GM18907 (cell line): ENCODE measurements around the gene CCNYL1.

Source experiments
- ATAC-seq: cut with Tn5 transposase; IDR thresholded peaks from one replicate; pipeline ENCODE4 v1.9.1; 2021; ENCODE audit warnings: mild to moderate bottlenecking, moderate library complexity; ENCODE audit not compliant: unreplicated experiment

Gene CCNYL1

GRCh38 chr2:207764096-207764630, 52.7 kb downstream of the CCNYL1 start:
- ATAC-seq = no peak

- no peak for ATAC-seq
Measured at GRCh38 chr2:207765547-207765946, 54.1 kb downstream of the CCNYL1 start.

DNA sequence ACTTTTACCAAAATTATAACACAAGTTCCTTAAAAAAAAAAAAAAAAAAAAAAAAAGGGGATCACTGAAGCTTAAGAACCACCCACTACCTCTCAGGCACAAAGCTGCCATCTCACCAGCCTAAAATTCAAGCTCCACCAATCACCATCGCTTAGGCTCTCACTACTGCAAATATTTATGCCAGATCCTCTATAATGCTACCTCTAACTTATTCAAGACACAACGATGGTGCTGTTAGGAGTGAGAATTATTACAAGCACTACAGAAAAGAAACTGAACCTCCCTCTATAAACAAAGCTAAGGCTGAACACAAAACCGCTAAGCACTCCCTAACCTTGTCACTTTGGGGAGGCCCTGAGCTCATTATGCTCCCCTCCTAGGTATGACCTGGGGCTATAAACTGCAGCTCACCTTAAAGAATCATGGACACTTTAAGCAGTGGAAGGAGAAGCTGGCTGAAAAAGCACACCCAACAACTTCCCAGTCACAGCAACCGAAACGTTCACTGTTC, 54.7 kb downstream of the CCNYL1 start:
- no peak for ATAC-seq

GRCh38 chr2:207766697-207767460, 55.4 kb downstream of the CCNYL1 start:
- no peak for ATAC-seq

GRCh38 chr2:207767461-207768167, 56.2 kb downstream of the CCNYL1 start:
- ATAC-seq = no peak

DNA sequence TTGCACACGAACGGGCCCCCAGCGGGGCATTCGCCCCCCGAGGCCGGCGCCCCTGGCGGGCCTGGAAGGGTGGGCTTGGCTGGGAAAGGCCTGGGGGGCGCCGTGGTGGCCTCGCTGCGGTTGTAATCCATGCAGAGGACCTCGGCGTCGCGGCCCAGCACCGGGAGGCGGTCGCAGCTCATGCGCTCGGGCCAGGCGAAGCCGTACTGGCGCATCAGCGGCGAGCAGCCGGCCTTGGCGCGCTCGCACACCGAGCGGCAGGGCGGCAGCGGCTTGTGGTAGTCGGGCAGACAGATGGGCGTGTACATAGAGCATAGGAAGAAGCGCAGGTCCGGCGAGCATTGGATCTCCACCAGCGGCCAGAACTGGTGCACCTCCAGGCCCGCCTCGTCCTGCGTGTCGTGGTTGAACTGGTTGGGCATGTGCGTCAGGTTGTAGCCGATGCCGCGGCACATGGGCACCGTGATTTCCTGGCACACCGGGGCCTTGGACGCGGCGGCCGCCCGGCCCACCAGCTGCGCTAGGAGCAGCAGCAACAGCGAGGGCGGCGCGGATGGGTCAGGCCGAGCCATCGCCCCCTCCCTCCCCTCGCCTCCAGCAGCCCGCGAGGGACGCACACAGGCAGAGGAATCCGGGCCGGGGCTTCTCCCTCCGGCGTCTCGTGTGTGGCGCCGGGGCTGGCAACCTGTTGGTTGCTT, 56.9 kb downstream of the CCNYL1 start:
- ATAC-seq = no peak

- ATAC-seq = peak; percentile 20
Measured at GRCh38 chr2:207768866-207769596, 57.6 kb downstream of the CCNYL1 start.

- no peak for ATAC-seq
Measured at GRCh38 chr2:207770602-207771404, 59.4 kb downstream of the CCNYL1 start.

DNA sequence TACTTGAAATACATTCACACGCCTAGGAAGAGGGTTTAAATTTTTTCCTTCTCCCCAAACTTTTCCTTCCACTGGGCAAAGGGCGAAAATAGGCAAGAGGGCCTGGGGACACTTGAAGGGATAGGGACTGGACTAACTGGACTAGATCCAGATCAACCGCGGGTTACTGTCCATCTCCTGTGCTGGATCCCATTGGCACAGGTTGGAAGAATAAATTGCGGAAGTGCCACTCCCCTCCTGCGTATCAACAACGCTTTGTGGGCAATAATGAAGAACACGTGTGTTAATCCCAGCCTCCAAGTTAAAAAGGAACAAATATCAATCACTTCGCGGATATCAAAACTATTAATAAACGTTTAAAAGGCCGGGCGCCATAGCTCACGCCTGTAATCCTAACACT, 60.0 kb downstream of the CCNYL1 start:
- ATAC-seq = no peak

DNA sequence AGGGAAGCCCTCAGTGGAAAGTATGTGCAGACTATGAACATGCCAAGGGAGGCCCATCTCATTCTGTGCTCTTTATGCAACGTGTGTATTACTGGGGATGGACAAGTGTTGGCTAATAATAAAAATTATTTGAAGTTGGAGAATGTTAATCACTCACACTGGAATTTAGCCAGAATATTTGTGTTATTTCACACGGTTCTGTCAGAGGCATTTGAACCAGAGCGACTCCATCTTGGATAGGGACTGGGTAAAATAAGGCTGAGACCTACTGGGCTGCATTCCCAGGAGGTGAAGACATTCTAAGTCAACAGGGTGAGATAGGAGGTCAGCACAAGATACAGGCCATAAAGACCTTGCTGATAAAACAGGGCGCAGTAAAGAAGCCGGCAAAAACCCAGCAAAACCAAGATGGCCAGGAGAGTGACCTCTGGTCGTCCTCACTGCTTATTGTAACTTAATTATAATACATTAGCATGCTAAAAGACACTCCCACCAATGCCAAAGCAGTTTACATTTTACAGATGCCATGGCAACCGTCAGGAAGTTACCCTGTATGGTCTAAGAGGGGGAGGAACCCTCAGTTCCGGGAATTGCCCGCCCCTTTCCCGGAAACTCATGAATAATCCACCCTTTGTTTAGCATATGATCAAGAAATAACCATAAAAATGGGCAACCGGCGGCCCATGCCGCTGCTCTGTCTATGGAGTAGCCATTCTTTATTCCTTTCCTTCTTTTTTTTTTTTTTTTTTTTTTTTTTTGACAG, 60.8 kb downstream of the CCNYL1 start:
- ATAC-seq = no peak

DNA sequence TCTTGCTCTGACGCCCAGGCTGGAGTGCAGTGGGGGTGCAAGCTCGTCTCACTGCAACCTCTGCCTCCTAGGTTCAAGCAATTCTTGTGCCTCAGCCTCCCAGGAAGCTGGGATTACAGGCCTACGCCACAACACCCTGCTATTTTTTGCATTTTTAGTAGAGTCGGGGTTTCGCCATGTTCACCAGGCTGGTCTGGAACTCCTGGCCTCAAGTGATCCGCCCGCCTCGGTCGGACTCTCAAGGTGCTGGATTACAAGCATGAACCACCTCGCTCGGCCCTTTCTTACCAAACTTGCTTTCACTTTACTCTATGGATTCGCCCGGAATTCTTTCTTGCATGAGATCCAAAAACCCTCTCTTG, 61.4 kb downstream of the CCNYL1 start:
- ATAC-seq = no peak

GRCh38 chr2:207775473-207775872, 64.0 kb downstream of the CCNYL1 start:
- ATAC-seq = no peak

- ATAC-seq = no peak
Measured at GRCh38 chr2:207777124-207777523, 65.7 kb downstream of the CCNYL1 start.

GRCh38 chr2:207778298-207778882, 67.0 kb downstream of the CCNYL1 start:
- ATAC-seq = no peak

GRCh38 chr2:207779523-207779922, 68.1 kb downstream of the CCNYL1 start:
- no peak for ATAC-seq

- ATAC-seq = no peak
Measured at GRCh38 chr2:207782238-207783030, 71.0 kb downstream of the CCNYL1 start.

GRCh38 chr2:207783514-207783913, 72.1 kb downstream of the CCNYL1 start:
- no peak for ATAC-seq

DNA sequence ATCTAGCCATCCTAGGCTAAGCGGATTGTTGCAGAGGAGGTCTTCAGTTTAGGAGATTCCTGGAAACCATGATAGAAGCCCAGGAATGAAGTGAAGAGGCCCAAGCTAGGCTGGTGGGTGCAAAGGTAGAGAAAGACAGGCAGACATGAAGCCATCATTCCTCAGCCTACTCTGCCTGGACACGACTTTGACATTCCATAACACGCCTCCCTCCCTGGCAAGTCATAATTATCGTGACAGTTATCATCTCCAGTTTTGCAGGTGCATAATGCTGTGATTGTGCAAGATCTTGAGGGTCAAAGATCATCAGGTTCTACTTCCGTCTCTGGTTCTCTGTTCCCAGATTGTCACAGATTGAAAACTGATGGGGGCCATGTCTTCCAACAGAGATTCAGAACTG, 73.5 kb downstream of the CCNYL1 start:
- no peak for ATAC-seq
